Upper lobe of left lung (tissue), 6 donors: ENCODE data around the gene NXPH3. TPM values are rescaled to one million over a fixed set of nuclear protein-coding genes. Genes with fewer than 3 reads are reported as not detected.

Source experiments
- ATAC-seq, 2 donors: fragments of 200-7000 bp; cut with Tn5 transposase; one replicate each; pipeline ENCODE4 v1.9.1; 2022; ENCODE audit warnings: mild to moderate bottlenecking in 2 of 2, moderate library complexity in 2 of 2; ENCODE audit not compliant: low FRiP score in 2 of 2
- DNase-seq, 2 donors: peaks; one replicate each; pipeline ENCODE4 v3.0.0-alpha.2; 2019 to 2020
- H3K27ac ChIP-seq, 4 donors: fragments of 200-600 bp; sonication (generic); one replicate each; pipeline ENCODE4 v1.5.1; 2016 to 2019
- H3K27me3 ChIP-seq, 4 donors: fragments of 200-600 bp; sonication (generic); one replicate each; pipeline ENCODE4 v1.5.1; 2017 to 2019
- H3K36me3 ChIP-seq, 4 donors: fragments of 200-600 bp; sonication (generic); one replicate each; pipeline ENCODE4 v1.5.1; 2016 to 2019
- H3K4me1 ChIP-seq, 4 donors: fragments of 200-600 bp; sonication (generic); one replicate each; pipeline ENCODE4 v1.5.1; 2018 to 2019
- H3K4me3 ChIP-seq, 4 donors: fragments of 200-600 bp; sonication (generic); one replicate each; pipeline ENCODE4 v1.5.1; 2017 to 2019; ENCODE audit warnings: mild to moderate bottlenecking in 2 of 4, moderate library complexity in 1 of 4
- H3K9me3 ChIP-seq, 4 donors: fragments of 200-600 bp; sonication (generic); one replicate each; pipeline ENCODE4 v1.5.1; 2018 to 2019
- CTCF ChIP-seq, 6 experiments: fragments of 450-650 bp in 4 of 6; fragments of 200-600 bp in 2 of 6; sonication (generic) in 2 of 6; IDR thresholded peaks; one replicate each; pipeline ENCODE4 v1.5.1; 2016 to 2019; ENCODE audit warnings: antibody characterized with exemption in 6 of 6
- EP300 ChIP-seq, 4 donors: sonication (generic); formaldehyde crosslinking; IDR thresholded peaks; one replicate each; pipeline ENCODE4 v1.5.1; 2017; ENCODE audit warnings: antibody characterized with exemption in 4 of 4, control low read depth in 2 of 4
- POLR2A ChIP-seq, 4 donors: fragments of 450-650 bp; IDR thresholded peaks; one replicate each; pipeline ENCODE4 v1.5.1; 2016 to 2017; ENCODE audit warnings: antibody characterized with exemption in 4 of 4, mild to moderate bottlenecking in 2 of 4
- POLR2AphosphoS5 ChIP-seq, 2 donors: sonication (generic); formaldehyde crosslinking; IDR thresholded peaks; one replicate each; pipeline ENCODE4 v1.5.1; 2017; ENCODE audit warnings: antibody characterized with exemption in 2 of 2
- WGBS, 2 donors: methylation state at CpG; one replicate each; pipeline ENCODE4 v1.1.5; 2017 to 2018; 5-methylcytosine and 5-hydroxymethylcytosine counted together
- total RNA-seq, 6 donors: library from RNA; depleted of rRNA in 4 of 6; stranded (reverse); fragments of >200 nt in 4 of 6; gene quantifications; one replicate each; pipeline versions ENCODE4 v1.1.0 to v1.2.1, GENCODE V29; 2016 to 2021
- donor health status: DM: no; HTN: no; CAD: no; lungs with moderate emphysema.
- donor health status: DM: no; HTN: yes; CAD: no; lungs with severe emphysema.

The NXPH3 gene
- total RNA-seq, 6 donors from 2014 or later = 1.2 to 6.6 (median 4.6) TPM

- H3K36me3 ChIP-seq = peaks cover 0 to 24% (median 3%) of the 10 kb centered on the region in 4 donors
- no peak overlapping the region for H3K4me3 ChIP-seq
- no peaks in the 10 kb centered on the region for H3K9me3 ChIP-seq
- 95% methylated on average over 4 of the region's 4 CpGs for WGBS, 2 donors
- DNase-seq (no peak), ATAC-seq (no peak)
- TF ChIP-seq EP300 (IDR thresholded peaks at IDR 0.05) (no peak), POLR2A (IDR thresholded peaks at IDR 0.05) (no peak), POLR2AphosphoS5 (IDR thresholded peaks at IDR 0.05) (no peak), CTCF (IDR thresholded peaks at IDR 0.05) (no peak)
- H3K27ac ChIP-seq = no peak overlapping the region
- peaks cover 0 to 1% (median 0%) of the 10 kb centered on the region in 4 donors for H3K4me1 ChIP-seq
- H3K27me3 ChIP-seq = no peaks in the 10 kb centered on the region
Observed at GRCh38 chr17:49590874-49591273, 15.2 kb downstream of the NXPH3 start.

GRCh38 chr17:49592263-49592662, 16.6 kb downstream of the NXPH3 start:
- peaks cover 0 to 30% (median 3%) of the 10 kb centered on the region in 4 donors for H3K36me3 ChIP-seq
- DNase-seq = no peak
- peaks cover 0 to 10% (median 5%) of the 10 kb centered on the region in 4 donors for H3K4me1 ChIP-seq
- H3K4me3 ChIP-seq = no peak overlapping the region
- no peak overlapping the region for H3K27ac ChIP-seq
- H3K9me3 ChIP-seq = no peaks in the 10 kb centered on the region
- TF ChIP-seq CTCF (IDR thresholded peaks at IDR 0.05) (no peak), POLR2AphosphoS5 (IDR thresholded peaks at IDR 0.05) (no peak), POLR2A (IDR thresholded peaks at IDR 0.05) (no peak), EP300 (IDR thresholded peaks at IDR 0.05) (no peak)
- 94 to 95% methylated on average over 3 of the region's 3 CpGs for WGBS, 2 donors
- H3K27me3 ChIP-seq = no peaks in the 10 kb centered on the region
- ATAC-seq = no peak

GRCh38 chr17:49595328-49595727, 19.7 kb downstream of the NXPH3 start:
- H3K9me3 ChIP-seq = no peaks in the 10 kb centered on the region
- 89 to 100% methylated on average over 4 of the region's 4 CpGs for WGBS, 2 donors
- DNase-seq (no peak), ATAC-seq (no peak)
- no peak overlapping the region for H3K4me3 ChIP-seq
- H3K27me3 ChIP-seq = no peaks in the 10 kb centered on the region
- peaks cover 0 to 58% (median 16%) of the 10 kb centered on the region in 4 donors for H3K36me3 ChIP-seq
- H3K4me1 ChIP-seq = peaks cover 7 to 16% (median 14%) of the 10 kb centered on the region in 4 donors
- H3K27ac ChIP-seq = peak overlapping the region in 3 of 4 donors; percentile 7 to 73 (median 51)
- TF ChIP-seq POLR2AphosphoS5 (IDR thresholded peaks at IDR 0.05) (no peak), EP300 (IDR thresholded peaks at IDR 0.05) (no peak), CTCF (IDR thresholded peaks at IDR 0.05) (no peak), POLR2A (IDR thresholded peaks at IDR 0.05) (no peak)

GRCh38 chr17:49595980-49596379, 20.3 kb downstream of the NXPH3 start:
- TF ChIP-seq EP300 (IDR thresholded peaks at IDR 0.05) (no peak), CTCF (IDR thresholded peaks at IDR 0.05) (no peak), POLR2A (IDR thresholded peaks at IDR 0.05) (no peak), POLR2AphosphoS5 (IDR thresholded peaks at IDR 0.05) (no peak)
- H3K27me3 ChIP-seq = no peaks in the 10 kb centered on the region
- WGBS, 2 donors = 87% methylated on average over 4 of the region's 4 CpGs
- DNase-seq = no peak
- no peak for ATAC-seq
- H3K4me1 ChIP-seq = peaks cover 7 to 16% (median 14%) of the 10 kb centered on the region in 4 donors
- H3K4me3 ChIP-seq = no peak overlapping the region
- peak overlapping the region in 3 of 4 donors; percentile 7 to 73 (median 51) for H3K27ac ChIP-seq
- no peaks in the 10 kb centered on the region for H3K9me3 ChIP-seq
- H3K36me3 ChIP-seq = peaks cover 0 to 65% (median 22%) of the 10 kb centered on the region in 4 donors

GRCh38 chr17:49596613-49597244, 21.1 kb downstream of the NXPH3 start:
- Histone ChIP-seq H3K27me3 (no peaks in the 10 kb centered on the region), H3K4me1 (peaks cover 7 to 16% (median 14%) of the 10 kb centered on the region in 4 donors), H3K9me3 (no peaks in the 10 kb centered on the region), H3K4me3 (no peak overlapping the region), H3K27ac (peak overlapping the region in 2 of 4 donors; percentile 51 to 73), H3K36me3 (peaks cover 0 to 72% (median 29%) of the 10 kb centered on the region in 4 donors)
- no peak for ATAC-seq
- WGBS, 2 donors = 77 to 84% methylated on average over 6 of the region's 6 CpGs
- DNase-seq = no peak
- TF ChIP-seq CTCF (IDR thresholded peaks at IDR 0.05) (no peak), EP300 (IDR thresholded peaks at IDR 0.05) (no peak), POLR2AphosphoS5 (IDR thresholded peaks at IDR 0.05) (no peak), POLR2A (IDR thresholded peaks at IDR 0.05) (no peak)
